H9 (cell line): ENCODE measurements around the gene SRPK3. TPM values are rescaled to one million over a fixed set of nuclear protein-coding genes. Genes with fewer than 3 reads are reported as not detected.

ENCODE experiments used
- DNase-seq: peaks from one replicate; pipeline ENCODE4 v3.0.0-alpha.2; 2017
- H2AFZ ChIP-seq: one replicate; pipeline ENCODE4 v1.6.1; 2013; ENCODE audit warnings: mild to moderate bottlenecking, low read length, control low read depth, moderate library complexity
- H2AK5ac ChIP-seq: 2 replicates; pipeline ENCODE4 v1.6.1; 2013; ENCODE audit warnings: low read length, control low read depth, mixed read lengths; ENCODE audit not compliant: insufficient read length
- H2BK120ac ChIP-seq: one replicate; pipeline ENCODE4 v1.6.1; 2013; ENCODE audit warnings: low read depth, mild to moderate bottlenecking, low read length, control low read depth, inconsistent platforms; ENCODE audit not compliant: poor library complexity, severe bottlenecking
- H2BK12ac ChIP-seq: 2 replicates; pipeline ENCODE4 v1.6.1; 2013; ENCODE audit warnings: low read length, control low read depth, mixed read lengths, low read depth; ENCODE audit not compliant: insufficient read length
- H2BK15ac ChIP-seq: 2 replicates; pipeline ENCODE4 v1.6.1; 2013; ENCODE audit warnings: low read depth, low read length, control low read depth
- H2BK20ac ChIP-seq: one replicate; pipeline ENCODE4 v1.6.1; 2013; ENCODE audit warnings: low read depth, mild to moderate bottlenecking, low read length, control low read depth, inconsistent platforms; ENCODE audit not compliant: poor library complexity, severe bottlenecking
- H2BK5ac ChIP-seq: 2 replicates; pipeline ENCODE4 v1.6.1; 2013; ENCODE audit warnings: low read length, control low read depth, mixed read lengths; ENCODE audit not compliant: insufficient read length
- H3K14ac ChIP-seq: 2 replicates; pipeline ENCODE4 v1.6.1; 2013; ENCODE audit warnings: low read length, control low read depth; ENCODE audit not compliant: insufficient read depth
- H3K18ac ChIP-seq: 2 replicates; pipeline ENCODE4 v1.6.1; 2013; ENCODE audit warnings: low read depth, mild to moderate bottlenecking, mixed read lengths, low read length, control low read depth; ENCODE audit not compliant: insufficient read length
- H3K23ac ChIP-seq: 2 replicates; pipeline ENCODE4 v1.6.1; 2013; ENCODE audit warnings: low read length, control low read depth, mixed read lengths, low read depth; ENCODE audit not compliant: insufficient read length
- H3K23me2 ChIP-seq: 2 replicates; pipeline ENCODE4 v1.6.1; 2013; ENCODE audit warnings: low read depth, mild to moderate bottlenecking, mixed read lengths, low read length, control low read depth; ENCODE audit not compliant: insufficient read length, poor library complexity, severe bottlenecking
- H3K27ac ChIP-seq: 2 replicates; pipeline ENCODE4 v1.5.1; 2013; ENCODE audit warnings: low read length, control low read depth, mixed read lengths, low read depth; ENCODE audit not compliant: insufficient read length
- H3K27me3 ChIP-seq: 2 replicates; pipeline ENCODE4 v1.6.1; 2013; ENCODE audit warnings: low read length, control low read depth, inconsistent platforms; ENCODE audit not compliant: insufficient read depth
- H3K4ac ChIP-seq: 2 replicates; pipeline ENCODE4 v1.6.1; 2013; ENCODE audit warnings: low read depth, mild to moderate bottlenecking, control low read depth, inconsistent platforms, low read length, moderate library complexity
- H3K4me1 ChIP-seq: 2 replicates; pipeline ENCODE4 v1.6.1; 2013; ENCODE audit warnings: low read length, control low read depth, inconsistent platforms; ENCODE audit not compliant: insufficient read depth
- H3K4me2 ChIP-seq: 2 replicates; pipeline ENCODE4 v1.6.1; 2013; ENCODE audit warnings: low read length, control low read depth, mixed read lengths; ENCODE audit not compliant: insufficient read length, insufficient read depth
- H3K56ac ChIP-seq: 2 replicates; pipeline ENCODE4 v1.6.1; 2013; ENCODE audit warnings: low read depth, mild to moderate bottlenecking, mixed read lengths, low read length, control low read depth; ENCODE audit not compliant: insufficient read length
- H3K79me1 ChIP-seq: 2 replicates; pipeline ENCODE4 v1.6.1; 2013; ENCODE audit warnings: low read depth, mild to moderate bottlenecking, moderate library complexity, low read length, control low read depth, inconsistent platforms; ENCODE audit not compliant: insufficient read depth, poor library complexity, severe bottlenecking
- H3K79me2 ChIP-seq: 2 replicates; pipeline ENCODE4 v1.6.1; 2013; ENCODE audit warnings: low read length, control low read depth, inconsistent platforms; ENCODE audit not compliant: insufficient read depth
- H3K9ac ChIP-seq: 2 replicates; pipeline ENCODE4 v1.6.1; 2013; ENCODE audit warnings: low read length, control low read depth, mixed read lengths; ENCODE audit not compliant: insufficient read length; ENCODE audit errors: extremely low read depth
- H3K9me3 ChIP-seq: one replicate; pipeline ENCODE4 v1.6.1; 2013; ENCODE audit warnings: low read depth, low read length, inconsistent platforms; ENCODE audit not compliant: control insufficient read depth
- H3T11ph ChIP-seq: one replicate; pipeline ENCODE4 v1.6.1; 2013; ENCODE audit warnings: mild to moderate bottlenecking, low read length, control low read depth, inconsistent platforms
- H4K20me1 ChIP-seq: one replicate; pipeline ENCODE4 v1.6.1; 2013; ENCODE audit not compliant: control insufficient read depth, insufficient read length, insufficient read depth
- H4K5ac ChIP-seq: 2 replicates; pipeline ENCODE4 v1.6.1; 2013; ENCODE audit warnings: low read depth, mild to moderate bottlenecking, mixed read lengths, low read length, control low read depth; ENCODE audit not compliant: insufficient read length
- H4K8ac ChIP-seq: replicated peaks from 2 replicates; pipeline ENCODE4 v1.6.1; 2013; ENCODE audit warnings: low read length, control low read depth, mixed read lengths, low read depth; ENCODE audit not compliant: insufficient read length
- H4K91ac ChIP-seq: 2 replicates; pipeline ENCODE4 v1.6.1; 2013; ENCODE audit warnings: low read depth, mild to moderate bottlenecking, moderate library complexity, mixed read lengths, low read length, control low read depth; ENCODE audit not compliant: insufficient read length
- H3K27ac Mint-ChIP-seq, 3 experiments: 2 replicates in 2 of 3; 3 replicates in 1 of 3; pipeline ENCODE4 v1.8.0; 2020 to 2021; ENCODE audit warnings: mixed read lengths in 3 of 3, mild to moderate bottlenecking in 1 of 3, moderate library complexity in 1 of 3
- H3K27me3 Mint-ChIP-seq: 2 replicates; pipeline ENCODE4 v1.8.0; 2021; ENCODE audit warnings: low read depth, mild to moderate bottlenecking, moderate library complexity, mixed read lengths
- H3K36me3 Mint-ChIP-seq, 3 experiments: 2 replicates in 2 of 3; 3 replicates in 1 of 3; pipeline ENCODE4 v1.8.0; 2020 to 2021; ENCODE audit warnings: low read depth in 3 of 3, mixed read lengths in 3 of 3; ENCODE audit not compliant: insufficient read depth in 1 of 3
- H3K4me1 Mint-ChIP-seq, 2 experiments: 2 replicates each; pipeline ENCODE4 v1.8.0; 2020; ENCODE audit warnings: mixed read lengths in 2 of 2
- H3K4me3 Mint-ChIP-seq, 2 experiments: 2 replicates in 1 of 2; 3 replicates in 1 of 2; pipeline ENCODE4 v1.8.0; 2020 to 2021; ENCODE audit warnings: mild to moderate bottlenecking in 2 of 2, mixed read lengths in 2 of 2, moderate library complexity in 1 of 2
- H3K9me3 Mint-ChIP-seq, 2 experiments: 2 replicates in 1 of 2; 3 replicates in 1 of 2; pipeline ENCODE4 v1.8.0; 2020; ENCODE audit warnings: mild to moderate bottlenecking in 2 of 2, mixed read lengths in 2 of 2, moderate library complexity in 1 of 2
- CTCF ChIP-seq: fragments of 200-600 bp; sonication (generic); conservative IDR thresholded peaks from 3 replicates; pipeline ENCODE4 v1.8.0; 2021; ENCODE audit warnings: antibody characterized with exemption, mild to moderate bottlenecking
- WGBS: extraction: QIAGEN DNeasy Blood & Tissue Kit; methylation state at CpG from one replicate; pipeline ENCODE4 v1.1.7; 2013; ENCODE audit warnings: missing lambda C conversion rate, low lambda C conversion rate, mixed read lengths; ENCODE audit not compliant: insufficient read length; ENCODE audit errors: extremely low coverage; 5-methylcytosine and 5-hydroxymethylcytosine counted together
- total RNA-seq: library from RNA; stranded (reverse); gene quantifications from 2 replicates; pipeline ENCODE4 v1.2.1, GENCODE V29; 2021

Gene SRPK3
- total RNA-seq, 1 experiment from 2014 or later, result not detected

- no peaks in the 10 kb centered on the region for H3K23me2 ChIP-seq
- Mint-ChIP-seq H3K9me3 (peaks cover 26 to 45% of the 10 kb centered on the region in 2 experiments), H3K4me3 (no peak overlapping the region), H3K4me1 (peaks cover 4 to 8% of the 10 kb centered on the region in 2 experiments), H3K27ac (no peak overlapping the region), H3K36me3 (peaks cover 0 to 5% (median 3%) of the 10 kb centered on the region in 3 experiments; a peak in 5 of 7 replicates), H3K27me3 (peaks cover 2% of the 10 kb centered on the region; the same call in 1 of the 2 replicates)
- H4K8ac ChIP-seq, result no peak overlapping the region
- DNase-seq, result no peak
- H3K27me3 ChIP-seq, result no peaks in the 10 kb centered on the region
- H2BK5ac ChIP-seq, result no peak overlapping the region
- H3K56ac ChIP-seq, result no peak overlapping the region
- H3K9ac ChIP-seq, result no peak overlapping the region
- no peaks in the 10 kb centered on the region for H3K79me2 ChIP-seq
- no peak overlapping the region for H3K4ac ChIP-seq
- no peaks in the 10 kb centered on the region for H4K20me1 ChIP-seq
- no peak overlapping the region for H3K23ac ChIP-seq
- H2BK20ac ChIP-seq, result no peak overlapping the region
- TF ChIP-seq CTCF, result no peak
- H3K79me1 ChIP-seq, result no peaks in the 10 kb centered on the region
- no peak overlapping the region for H2AK5ac ChIP-seq
- no peak overlapping the region for H2BK12ac ChIP-seq
- no peak overlapping the region for H4K91ac ChIP-seq
- H4K5ac ChIP-seq, result no peak overlapping the region
- H3K18ac ChIP-seq, result no peak overlapping the region
- H3K9me3 ChIP-seq, result no peaks in the 10 kb centered on the region
- H3K14ac ChIP-seq, result no peak overlapping the region
- H3K27ac ChIP-seq, result no peak overlapping the region
- no CpG with 5 or more reads among the region's 17 CpGs for WGBS
- H3T11ph ChIP-seq, result no peak overlapping the region
- no peaks in the 10 kb centered on the region for H3K4me1 ChIP-seq
- H2AFZ ChIP-seq, result no peak overlapping the region
- H3K4me2 ChIP-seq, result no peak overlapping the region
- H2BK120ac ChIP-seq, result no peak overlapping the region
- H2BK15ac ChIP-seq, result no peak overlapping the region
Measured at GRCh38 chrX:153778181-153778580, 2.7 kb upstream of the SRPK3 start.
